HG03565 (cell line): Measurements from ENCODE around the gene OR1A2.
"Not testable (repeated sequence)": the region's sequence is repeated elsewhere in the genome, so short reads cannot be mapped to it uniquely, and the experiment has no call there.

Source experiments
- ATAC-seq: cut with Tn5 transposase; IDR thresholded peaks from one replicate; pipeline ENCODE4 v1.9.1; 2021; ENCODE audit warnings: mild to moderate bottlenecking, moderate library complexity; ENCODE audit not compliant: unreplicated experiment

The OR1A2 gene

GRCh38 chr17:3197219-3197618 lies at the start of gene OR1A2:
Gene OR1A2 (plus strand): TSS chr17:3197519. CDS start chr17:3197519, 0 bp downstream.
- ATAC-seq = no peak

DNA sequence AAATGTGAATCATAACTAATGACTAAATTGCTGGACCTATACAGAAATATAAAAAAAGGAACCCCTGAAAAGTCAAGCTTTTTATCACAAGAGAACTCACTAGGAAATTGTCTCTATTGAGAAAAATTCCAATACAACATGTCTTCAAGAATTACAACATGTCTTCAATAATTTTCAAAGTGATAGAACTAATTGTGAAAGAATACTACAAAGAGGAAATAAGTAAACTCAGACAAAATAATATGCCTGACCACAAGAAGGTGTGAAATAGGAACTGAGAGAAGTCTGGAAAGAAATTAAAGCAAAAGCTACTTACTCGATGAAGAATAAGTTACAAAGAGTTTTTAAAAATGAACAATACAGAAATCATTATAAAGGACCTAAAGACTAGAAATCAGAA lies 40.1 kb upstream of the OR1A2 start:
- ATAC-seq = no peak

- ATAC-seq = no peak
These were observed 29.7 kb upstream of the OR1A2 start for GRCh38 chr17:3167574-3167973.

DNA sequence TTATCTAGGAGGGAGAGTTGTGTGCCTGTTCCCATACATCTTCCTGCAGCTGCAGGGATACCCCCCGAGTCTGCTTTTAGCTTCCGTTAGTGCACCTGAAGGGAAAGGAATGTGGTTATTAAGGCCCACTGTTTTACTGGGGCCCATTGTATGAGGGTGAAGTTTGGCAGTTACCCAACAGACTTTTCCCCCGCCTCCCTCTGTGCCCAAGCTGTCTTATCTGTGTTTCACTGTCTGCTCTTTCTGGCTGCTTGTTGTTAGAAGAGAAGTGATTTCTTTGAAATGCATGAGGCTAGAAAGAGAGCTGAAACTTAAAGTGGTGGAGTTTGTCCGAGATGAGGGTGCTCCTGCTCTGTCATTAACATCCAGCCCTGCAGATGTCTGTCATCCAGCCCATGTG lies 7.4 kb upstream of the OR1A2 start:
- no peak for ATAC-seq

DNA sequence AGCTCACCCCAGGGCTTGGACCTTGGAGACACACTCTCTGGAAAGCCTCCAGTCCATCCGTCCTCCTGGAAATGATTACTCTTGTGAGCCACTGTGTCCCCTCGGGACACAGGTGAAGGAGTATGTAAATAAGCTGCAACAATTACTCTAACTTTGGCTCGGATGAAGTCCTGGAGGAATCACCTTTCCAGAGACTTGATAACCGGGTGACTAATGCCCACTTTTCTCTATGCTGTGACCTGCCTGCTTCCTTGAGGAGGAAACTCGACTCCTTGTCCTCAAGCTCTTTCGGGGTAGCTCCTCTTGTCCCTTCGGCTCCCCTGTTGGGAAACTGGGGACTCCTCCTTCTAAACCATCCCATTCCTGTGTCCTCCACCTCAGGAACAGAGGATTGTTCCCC lies 10.0 kb downstream of the OR1A2 start, which contains the start of gene OR1A1:
TSS of gene OR1A1 (plus strand) at position 301 of the 400 bp plus-strand sequence. CDS start 7,954 bp downstream, outside the sequence.
- ATAC-seq = no peak

GRCh38 chr17:3208484-3208883 lies 11.2 kb downstream of the OR1A2 start:
- ATAC-seq = no peak

- ATAC-seq = no peak
These were observed 15.7 kb downstream of the OR1A2 start for GRCh38 chr17:3213001-3213400.

DNA sequence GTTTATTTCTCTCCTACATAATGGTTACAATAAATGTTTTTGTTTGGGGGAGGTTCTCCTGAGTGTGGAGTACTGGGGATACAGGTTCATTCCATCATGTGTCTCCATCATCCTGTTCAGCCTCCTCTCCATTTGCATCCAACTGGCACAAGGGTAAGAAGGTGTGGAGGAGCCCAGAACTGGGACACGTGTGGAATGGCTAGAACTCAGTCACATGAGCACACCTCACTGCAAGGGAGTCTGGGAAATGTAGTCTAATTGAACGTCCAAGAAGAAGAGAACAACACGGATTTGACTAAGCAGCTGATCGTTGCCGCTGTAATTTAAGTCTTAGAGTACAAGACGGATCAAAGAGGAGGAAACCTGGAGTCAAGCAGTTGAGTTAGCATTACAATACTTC lies 16.3 kb downstream of the OR1A2 start:
- no peak for ATAC-seq

- ATAC-seq = not testable (repeated sequence)
These were observed 22.7 kb downstream of the OR1A2 start for GRCh38 chr17:3219978-3220377.

DNA sequence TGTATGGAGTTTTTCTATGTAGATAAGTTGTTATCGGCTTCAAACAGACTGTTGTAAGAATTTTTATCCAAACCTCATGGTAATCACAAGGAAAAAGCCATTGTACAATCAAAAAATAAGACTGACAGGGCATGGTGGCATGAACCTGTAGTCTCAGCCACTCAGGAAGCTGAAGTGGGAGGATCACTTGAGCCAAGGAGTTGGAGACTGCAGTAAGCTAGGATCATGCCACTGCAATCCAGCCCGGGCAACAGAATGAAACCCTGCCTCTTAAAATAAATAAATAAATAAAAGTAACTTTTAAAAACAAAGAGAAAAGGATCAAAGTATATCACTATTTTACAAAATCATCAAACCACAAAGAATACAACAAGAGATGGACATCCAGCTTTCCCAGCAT lies 24.5 kb downstream of the OR1A2 start:
- no peak for ATAC-seq

DNA sequence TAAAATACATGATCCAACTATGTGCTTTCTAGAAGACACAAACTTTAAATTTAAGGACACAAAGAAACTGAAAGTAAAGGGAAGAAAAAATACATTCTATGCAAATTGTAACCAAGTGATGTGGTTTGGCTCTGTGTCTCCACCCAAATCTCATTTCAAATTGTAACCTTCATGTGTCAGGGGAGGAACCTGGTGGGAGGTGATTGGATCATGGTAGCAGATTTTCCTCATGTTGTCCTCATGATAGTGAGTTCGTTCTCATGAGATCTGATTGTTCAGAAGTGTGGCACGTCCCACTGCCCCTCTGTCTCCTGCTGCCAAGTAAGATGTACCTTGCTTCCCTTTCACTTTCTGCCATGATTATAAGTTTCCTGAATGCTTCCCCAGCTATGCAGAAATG lies 25.2 kb downstream of the OR1A2 start:
- ATAC-seq = no peak

GRCh38 chr17:3224721-3225352 lies 27.5 kb downstream of the OR1A2 start:
- not testable (repeated sequence) for ATAC-seq

- not testable (repeated sequence) for ATAC-seq
These were observed 35.0 kb downstream of the OR1A2 start for GRCh38 chr17:3232300-3232699.

DNA sequence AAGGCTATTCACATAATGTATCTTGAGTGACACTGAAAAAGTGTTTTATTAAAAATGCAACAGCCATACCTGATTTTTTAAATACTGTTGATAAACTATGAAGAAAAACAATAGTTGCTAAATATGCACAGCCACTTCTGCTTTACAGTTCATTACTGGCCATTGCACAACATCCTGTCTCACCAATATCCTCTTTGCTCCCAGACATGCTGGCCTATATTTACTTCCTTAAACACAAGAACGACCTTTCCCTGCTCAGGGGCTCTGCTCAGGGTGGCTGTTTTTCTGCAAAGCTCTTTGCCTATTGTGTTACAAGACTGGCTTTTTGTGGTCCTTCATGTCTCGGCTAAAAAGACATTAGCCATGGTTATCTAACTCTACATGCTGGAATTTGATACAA lies 41.4 kb downstream of the OR1A2 start:
- ATAC-seq = not testable (repeated sequence)

GRCh38 chr17:3241044-3241443 lies 43.7 kb downstream of the OR1A2 start:
- not testable (repeated sequence) for ATAC-seq

DNA sequence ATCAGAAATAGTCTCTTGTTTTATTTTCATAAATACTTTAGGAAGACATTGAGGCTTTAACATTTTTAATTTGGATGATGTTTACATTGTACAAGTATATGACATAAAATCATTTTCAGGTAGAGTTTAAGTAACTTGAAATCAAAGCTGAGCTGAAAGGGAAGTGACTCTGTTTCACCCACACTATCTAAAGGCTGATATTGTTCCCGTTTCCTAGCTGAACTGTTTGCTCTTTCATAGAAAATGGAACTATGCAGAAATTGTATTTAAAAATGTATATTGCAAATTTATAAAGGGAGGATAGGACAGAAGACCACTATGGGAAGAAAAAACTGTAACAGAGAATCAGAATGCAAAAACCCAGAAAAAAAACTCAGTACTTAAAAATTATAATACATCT lies 47.5 kb downstream of the OR1A2 start:
- ATAC-seq = not testable (repeated sequence)
